Measurements from ENCODE around the gene MRPL28.

DNA sequence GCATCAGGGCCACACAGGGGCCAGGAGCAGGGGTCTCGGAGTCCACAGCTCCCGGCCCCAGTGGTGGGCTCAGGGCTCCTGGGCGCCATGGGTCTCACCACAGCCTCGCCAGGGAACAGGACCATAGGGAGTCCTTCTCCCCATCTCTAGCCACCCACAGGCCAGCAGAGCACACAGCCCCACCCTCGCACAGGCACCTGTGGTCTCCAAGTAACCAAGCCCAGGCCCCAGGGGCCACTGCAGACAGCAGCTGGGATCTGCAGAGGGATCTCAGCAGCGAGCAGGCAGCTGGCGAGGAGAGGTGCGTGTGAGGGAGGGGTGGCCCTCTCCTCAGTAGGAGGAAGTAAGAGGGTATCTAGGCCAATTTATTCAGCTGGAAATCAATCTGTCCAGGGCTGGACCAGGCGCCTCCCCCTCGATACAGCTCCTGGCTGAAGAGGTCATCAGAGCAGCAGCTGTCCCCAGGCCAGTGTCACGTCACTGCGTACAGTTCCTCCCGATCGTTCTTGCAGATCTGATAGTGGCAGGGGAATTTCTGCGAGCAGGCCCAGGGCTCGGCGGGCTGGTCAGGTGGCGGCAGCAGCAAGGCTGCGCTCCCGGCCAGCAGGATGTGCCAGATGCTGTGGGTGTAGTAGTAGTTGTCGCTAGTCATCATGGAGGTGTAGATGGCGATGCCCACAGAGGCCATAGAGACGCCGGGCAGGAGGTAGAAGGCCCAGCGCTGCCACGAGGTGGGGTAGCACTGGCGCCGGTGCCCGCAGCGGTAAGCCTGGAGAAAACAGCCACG is 1.4 kb upstream of the MRPL28 start:
- no peak for TF ChIP-seq EP300 (IDR thresholded peaks at IDR 0.05)
- TF ChIP-seq CTCF (IDR thresholded peaks at IDR 0.05): no peak

Data from ovary (tissue), 3 donors.